ENCODE results near the gene POTEH.
"Not testable (repeated sequence)": the region's sequence is repeated elsewhere in the genome, so short reads cannot be mapped to it uniquely, and the experiment has no call there.

Gene POTEH

GRCh38 chr22:15689749-15690125 lies at the start of gene POTEH:
Gene POTEH, plus strand, starts transcription at chr22:15690026. Its CDS starts 52 bp downstream, at chr22:15690078.
- H3K36me3 ChIP-seq (ENCODE audit: control insufficient read depth, insufficient read depth, low read length); H3K27me3 ChIP-seq (replicated peaks; ENCODE audit: control insufficient read depth, insufficient read depth, low read length); DNase-seq (ENCODE audit: extremely low read depth, insufficient read length); H3K4me3 ChIP-seq (replicated peaks; ENCODE audit: low read depth, low read length): not testable (repeated sequence)

- not testable (repeated sequence) for DNase-seq (ENCODE audit: extremely low read depth, insufficient read length); H3K36me3 ChIP-seq (ENCODE audit: control insufficient read depth, insufficient read depth, low read length); H3K27me3 ChIP-seq (replicated peaks; ENCODE audit: control insufficient read depth, insufficient read depth, low read length); H3K4me3 ChIP-seq (replicated peaks; ENCODE audit: low read depth, low read length)
Observed at GRCh38 chr22:15642288-15642861, 47.5 kb upstream of the POTEH start.

DNA sequence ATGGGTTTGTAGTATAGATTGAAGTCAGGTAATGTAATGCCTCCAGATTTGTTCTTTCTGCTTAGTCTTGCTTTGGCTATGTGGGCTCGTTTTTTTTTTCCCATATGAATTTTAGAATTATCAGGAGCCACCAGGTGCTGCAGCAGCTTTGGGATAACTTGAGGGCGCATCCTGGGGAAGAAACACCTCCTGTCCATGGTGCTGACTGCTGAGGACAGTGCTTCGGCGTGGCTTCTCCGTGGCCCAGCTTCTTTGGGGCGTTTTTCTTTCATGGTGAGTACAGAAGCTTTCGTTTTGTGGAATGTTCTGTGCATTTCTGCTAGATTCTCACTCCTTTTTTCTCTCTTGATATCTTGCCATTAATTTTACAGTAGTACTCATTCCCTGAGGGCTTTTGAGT lies 37.9 kb upstream of the POTEH start:
- H3K27me3 ChIP-seq (replicated peaks; ENCODE audit: control insufficient read depth, insufficient read depth, low read length); DNase-seq (ENCODE audit: extremely low read depth, insufficient read length); H3K4me3 ChIP-seq (replicated peaks; ENCODE audit: low read depth, low read length); H3K36me3 ChIP-seq (ENCODE audit: control insufficient read depth, insufficient read depth, low read length): not testable (repeated sequence)

DNA sequence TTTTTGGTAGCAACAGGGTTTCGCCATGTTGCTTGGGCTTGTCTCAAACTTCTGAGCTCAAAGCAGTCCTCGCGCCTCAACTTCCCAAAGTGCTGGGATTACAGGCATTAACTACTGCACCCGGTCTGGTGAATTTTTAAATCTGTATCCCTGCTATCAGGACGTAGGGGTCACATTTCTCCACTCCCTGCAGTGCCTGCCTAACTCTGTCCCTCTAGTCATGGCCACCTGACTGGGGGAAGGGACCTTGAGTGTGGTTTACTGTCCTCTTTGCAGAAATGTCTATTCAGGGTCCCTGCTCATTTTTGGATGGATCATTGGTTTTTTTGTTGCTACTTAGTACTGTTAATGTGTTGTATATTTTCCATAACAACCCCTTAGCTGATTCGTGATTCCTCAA lies 37.1 kb upstream of the POTEH start:
- H3K27me3 ChIP-seq (replicated peaks; ENCODE audit: control insufficient read depth, insufficient read depth, low read length); H3K4me3 ChIP-seq (replicated peaks; ENCODE audit: low read depth, low read length); H3K36me3 ChIP-seq (ENCODE audit: control insufficient read depth, insufficient read depth, low read length); DNase-seq (ENCODE audit: extremely low read depth, insufficient read length): not testable (repeated sequence)

DNA sequence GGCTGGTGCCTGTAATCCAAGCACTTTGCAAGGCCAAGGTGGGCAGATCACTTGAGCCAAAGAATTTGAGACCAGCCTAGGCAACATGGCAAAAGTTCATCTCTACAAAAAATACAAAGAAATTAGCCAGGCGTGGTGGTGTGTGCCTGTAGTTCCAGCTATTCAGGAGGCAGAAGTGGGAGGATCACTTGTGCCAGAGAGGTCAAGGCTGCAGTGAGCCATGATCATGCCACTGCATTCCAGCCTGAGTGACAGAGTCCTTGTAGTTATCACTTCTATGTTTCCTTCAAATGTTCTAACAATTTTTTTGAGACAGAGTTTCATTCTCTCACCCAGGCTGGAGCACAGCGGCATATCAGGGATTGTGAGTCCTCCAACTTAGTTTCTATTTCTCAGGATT lies 36.6 kb upstream of the POTEH start:
- H3K27me3 ChIP-seq (replicated peaks; ENCODE audit: control insufficient read depth, insufficient read depth, low read length); H3K4me3 ChIP-seq (replicated peaks; ENCODE audit: low read depth, low read length); DNase-seq (ENCODE audit: extremely low read depth, insufficient read length); H3K36me3 ChIP-seq (ENCODE audit: control insufficient read depth, insufficient read depth, low read length): not testable (repeated sequence)

- H3K27me3 ChIP-seq (replicated peaks; ENCODE audit: control insufficient read depth, insufficient read depth, low read length); DNase-seq (ENCODE audit: extremely low read depth, insufficient read length); H3K36me3 ChIP-seq (ENCODE audit: control insufficient read depth, insufficient read depth, low read length); H3K4me3 ChIP-seq (replicated peaks; ENCODE audit: low read depth, low read length): not testable (repeated sequence)
Observed at GRCh38 chr22:15661102-15661501, 28.7 kb upstream of the POTEH start.

GRCh38 chr22:15664682-15665081 lies 25.1 kb upstream of the POTEH start:
- H3K36me3 ChIP-seq (ENCODE audit: control insufficient read depth, insufficient read depth, low read length); H3K27me3 ChIP-seq (replicated peaks; ENCODE audit: control insufficient read depth, insufficient read depth, low read length); DNase-seq (ENCODE audit: extremely low read depth, insufficient read length); H3K4me3 ChIP-seq (replicated peaks; ENCODE audit: low read depth, low read length): not testable (repeated sequence)

DNA sequence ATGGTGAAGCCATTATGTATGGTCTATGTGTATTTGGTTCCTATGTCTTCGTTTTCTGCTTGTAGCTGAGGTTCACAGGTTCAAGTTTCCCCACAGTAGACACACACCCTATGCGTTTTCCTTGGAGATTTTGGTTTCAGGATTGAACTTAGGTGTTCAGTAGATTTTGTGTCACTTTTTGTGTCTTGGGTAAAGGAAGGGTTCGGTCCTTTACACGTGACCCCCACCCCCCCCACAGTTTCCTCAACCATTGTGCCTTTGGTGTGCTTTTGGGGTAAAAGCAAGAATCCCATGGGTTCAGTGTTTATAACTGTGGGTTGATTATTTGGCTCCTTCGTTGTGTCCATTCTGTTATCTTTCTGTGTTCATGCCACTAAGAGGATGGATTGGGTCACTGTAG lies 24.3 kb upstream of the POTEH start:
- not testable (repeated sequence) for H3K4me3 ChIP-seq (replicated peaks; ENCODE audit: low read depth, low read length); H3K36me3 ChIP-seq (ENCODE audit: control insufficient read depth, insufficient read depth, low read length); H3K27me3 ChIP-seq (replicated peaks; ENCODE audit: control insufficient read depth, insufficient read depth, low read length); DNase-seq (ENCODE audit: extremely low read depth, insufficient read length)

- not testable (repeated sequence) for H3K4me3 ChIP-seq (replicated peaks; ENCODE audit: low read depth, low read length); H3K27me3 ChIP-seq (replicated peaks; ENCODE audit: control insufficient read depth, insufficient read depth, low read length); H3K36me3 ChIP-seq (ENCODE audit: control insufficient read depth, insufficient read depth, low read length); DNase-seq (ENCODE audit: extremely low read depth, insufficient read length)
Observed at GRCh38 chr22:15669430-15669829, 20.4 kb upstream of the POTEH start.

GRCh38 chr22:15679702-15680101 lies 10.1 kb upstream of the POTEH start:
- H3K27me3 ChIP-seq (replicated peaks; ENCODE audit: control insufficient read depth, insufficient read depth, low read length); H3K4me3 ChIP-seq (replicated peaks; ENCODE audit: low read depth, low read length); DNase-seq (ENCODE audit: extremely low read depth, insufficient read length); H3K36me3 ChIP-seq (ENCODE audit: control insufficient read depth, insufficient read depth, low read length): not testable (repeated sequence)

DNA sequence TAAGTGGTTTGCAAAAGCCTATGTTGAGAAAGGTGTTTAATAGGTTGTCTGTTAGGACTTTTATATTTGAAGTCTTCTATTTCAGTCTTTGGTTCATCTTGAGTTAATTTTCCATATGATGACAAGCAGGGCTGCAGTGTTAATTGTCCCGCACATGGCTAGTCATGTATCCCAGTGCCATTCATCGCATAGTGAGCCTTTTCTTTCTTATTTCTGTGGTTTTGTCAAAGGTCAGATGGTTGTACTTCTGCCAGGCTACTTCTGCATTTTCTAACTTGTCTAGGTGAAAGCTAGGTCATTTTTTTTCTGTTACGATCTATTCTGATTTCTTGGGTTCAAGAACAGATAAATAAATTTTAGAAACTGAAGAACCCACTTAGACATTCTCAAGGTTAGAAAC lies 5.7 kb upstream of the POTEH start:
- not testable (repeated sequence) for H3K36me3 ChIP-seq (ENCODE audit: control insufficient read depth, insufficient read depth, low read length); H3K4me3 ChIP-seq (replicated peaks; ENCODE audit: low read depth, low read length); DNase-seq (ENCODE audit: extremely low read depth, insufficient read length); H3K27me3 ChIP-seq (replicated peaks; ENCODE audit: control insufficient read depth, insufficient read depth, low read length)

GRCh38 chr22:15684695-15685094 lies 5.1 kb upstream of the POTEH start:
- not testable (repeated sequence) for H3K4me3 ChIP-seq (replicated peaks; ENCODE audit: low read depth, low read length); H3K27me3 ChIP-seq (replicated peaks; ENCODE audit: control insufficient read depth, insufficient read depth, low read length); H3K36me3 ChIP-seq (ENCODE audit: control insufficient read depth, insufficient read depth, low read length); DNase-seq (ENCODE audit: extremely low read depth, insufficient read length)

- not testable (repeated sequence) for DNase-seq (ENCODE audit: extremely low read depth, insufficient read length); H3K27me3 ChIP-seq (replicated peaks; ENCODE audit: control insufficient read depth, insufficient read depth, low read length)
Observed at GRCh38 chr22:15685641-15686040, 4.2 kb upstream of the POTEH start.

GRCh38 chr22:15687086-15687485 lies 2.7 kb upstream of the POTEH start:
- not testable (repeated sequence) for DNase-seq (ENCODE audit: extremely low read depth, insufficient read length); H3K4me3 ChIP-seq (replicated peaks; ENCODE audit: low read depth, low read length); H3K36me3 ChIP-seq (ENCODE audit: control insufficient read depth, insufficient read depth, low read length); H3K27me3 ChIP-seq (replicated peaks; ENCODE audit: control insufficient read depth, insufficient read depth, low read length)

More at GRCh38 chr22:15685641-15686040, 4.2 kb upstream of the POTEH start:
- not testable (repeated sequence) for H3K4me3 ChIP-seq (replicated peaks; ENCODE audit: low read depth, low read length); H3K36me3 ChIP-seq (ENCODE audit: control insufficient read depth, insufficient read depth, low read length)

DNA sequence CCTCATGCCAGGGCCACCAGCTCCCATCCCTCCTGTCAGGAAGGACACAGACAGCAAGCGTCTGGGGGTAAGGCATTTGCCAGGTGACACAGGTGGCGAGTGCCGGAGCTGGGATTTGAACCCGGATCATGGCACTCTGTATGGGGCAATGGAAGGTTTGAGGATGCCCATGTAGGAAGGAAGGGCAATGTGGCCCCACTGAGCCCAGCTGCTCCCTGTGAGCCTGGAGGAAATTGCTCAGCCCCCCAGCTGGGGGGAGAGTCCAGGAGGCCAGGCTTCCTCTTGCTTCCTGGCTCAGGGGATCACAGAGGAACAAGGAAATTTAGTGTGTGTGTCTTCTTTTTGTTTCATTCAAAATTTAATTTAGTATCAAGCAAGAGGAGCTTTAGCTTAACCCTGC lies 2.1 kb upstream of the POTEH start:
- DNase-seq (ENCODE audit: extremely low read depth, insufficient read length); H3K36me3 ChIP-seq (ENCODE audit: control insufficient read depth, insufficient read depth, low read length): not testable (repeated sequence)

More for the DNA sequence above, 2.1 kb upstream of the POTEH start:
- not testable (repeated sequence) for H3K27me3 ChIP-seq (replicated peaks; ENCODE audit: control insufficient read depth, insufficient read depth, low read length); H3K4me3 ChIP-seq (replicated peaks; ENCODE audit: low read depth, low read length)

Data from GM06990 (cell line).